WTC11 (cell line): ENCODE measurements around the gene TCF7L2. TPM values are rescaled to one million over a fixed set of nuclear protein-coding genes. Genes with fewer than 3 reads are reported as not detected.

Experiments
- ATAC-seq: fragments of 200-7000 bp; cut with Tn5 transposase; 2 replicates; pipeline ENCODE4 v1.10.0; 2021; ENCODE audit warnings: mild to moderate bottlenecking, moderate library complexity
- CTCF ChIA-PET: fragments of 300-600 bp; sonication (Branson Sonifier 250); formaldehyde crosslinking; loops from one replicate; lab custom pipeline; 2021; ENCODE audit warnings: antibody characterized with exemption; lab: Charles Lee
- POLR2A ChIA-PET: fragments of 350-600 bp; sonication (Branson Sonifier 250); formaldehyde crosslinking; loops from one replicate; lab custom pipeline; 2021; ENCODE audit warnings: antibody characterized with exemption; lab: Charles Lee
- DNase-seq: peaks from one replicate; pipeline ENCODE4 v3.0.0; 2021; ENCODE audit warnings: low spot score
- H3K27ac Mint-ChIP-seq: 2 replicates; pipeline ENCODE4 v1.8.0; 2021; ENCODE audit warnings: mixed read lengths
- H3K27me3 Mint-ChIP-seq: 2 replicates; pipeline ENCODE4 v1.8.0; 2021; ENCODE audit warnings: low read depth, mild to moderate bottlenecking, moderate library complexity, mixed read lengths
- H3K36me3 Mint-ChIP-seq: 2 replicates; pipeline ENCODE4 v1.8.0; 2021; ENCODE audit warnings: mixed read lengths
- H3K4me1 Mint-ChIP-seq: 2 replicates; pipeline ENCODE4 v1.8.0; 2022; ENCODE audit warnings: mixed read lengths
- H3K4me3 Mint-ChIP-seq: 2 replicates; pipeline ENCODE4 v1.8.0; 2021; ENCODE audit warnings: mild to moderate bottlenecking, moderate library complexity, mixed read lengths
- H3K9me3 Mint-ChIP-seq: 2 replicates; pipeline ENCODE4 v1.8.0; 2021; ENCODE audit warnings: mixed read lengths
- ATF1 ChIP-seq: sonication (generic); formaldehyde crosslinking; IDR thresholded peaks from 2 replicates; pipeline ENCODE4 v1.8.1; 2023; ENCODE audit warnings: mild to moderate bottlenecking, moderate library complexity, missing genetic modification reagents
- CREM ChIP-seq: sonication (generic); formaldehyde crosslinking; IDR thresholded peaks from 2 replicates; pipeline ENCODE4 v1.8.1; 2022; ENCODE audit warnings: mild to moderate bottlenecking, missing genetic modification reagents, moderate library complexity
- E2F4 ChIP-seq: sonication (generic); formaldehyde crosslinking; IDR thresholded peaks from 2 replicates; pipeline ENCODE4 v1.8.1; 2022; ENCODE audit warnings: low read depth, mild to moderate bottlenecking, moderate library complexity, missing genetic modification reagents, borderline replicate concordance
- ERG ChIP-seq: fragments of 250-450 bp; sonication (Bioruptor Pico); IDR thresholded peaks from 2 replicates; pipeline ENCODE4 v1.8.0; 2021; ENCODE audit warnings: mild to moderate bottlenecking
- FOXK1 ChIP-seq: sonication (generic); formaldehyde crosslinking; IDR thresholded peaks from 2 replicates; pipeline ENCODE4 v1.8.0; 2022; ENCODE audit warnings: mild to moderate bottlenecking, moderate library complexity, missing genetic modification reagents
- FOXP4 ChIP-seq: sonication (generic); formaldehyde crosslinking; IDR thresholded peaks from 2 replicates; pipeline ENCODE4 v1.8.0; 2022; ENCODE audit warnings: mild to moderate bottlenecking, missing genetic modification reagents
- GTF2I ChIP-seq: fragments of 250-450 bp; sonication (Bioruptor Pico); conservative IDR thresholded peaks from 2 replicates; pipeline ENCODE4 v1.4.0; 2021; ENCODE audit warnings: mild to moderate bottlenecking
- NFE2L1 ChIP-seq: sonication (generic); formaldehyde crosslinking; IDR thresholded peaks from 2 replicates; pipeline ENCODE4 v1.8.1; 2023; ENCODE audit warnings: missing genetic modification reagents
- SMAD4 ChIP-seq: sonication (generic); formaldehyde crosslinking; IDR thresholded peaks from 2 replicates; pipeline ENCODE4 v1.8.0; 2022; ENCODE audit warnings: mild to moderate bottlenecking, missing genetic modification reagents
- SP1 ChIP-seq: sonication (generic); formaldehyde crosslinking; conservative IDR thresholded peaks from 2 replicates; pipeline ENCODE4 v1.8.1; 2022; ENCODE audit warnings: missing genetic modification reagents
- TEAD1 ChIP-seq: sonication (generic); formaldehyde crosslinking; IDR thresholded peaks from 2 replicates; pipeline ENCODE4 v1.8.0; 2022; ENCODE audit warnings: mild to moderate bottlenecking, missing genetic modification reagents
- USF1 ChIP-seq: sonication (generic); formaldehyde crosslinking; IDR thresholded peaks from 2 replicates; pipeline ENCODE4 v1.8.0; 2022; ENCODE audit warnings: mild to moderate bottlenecking, missing genetic modification reagents
- USF2 ChIP-seq: sonication (generic); formaldehyde crosslinking; IDR thresholded peaks from 2 replicates; pipeline ENCODE4 v1.8.1; 2023; ENCODE audit warnings: mild to moderate bottlenecking, missing genetic modification reagents, moderate library complexity
- ZNF281 ChIP-seq: sonication (generic); formaldehyde crosslinking; IDR thresholded peaks from 2 replicates; pipeline ENCODE4 v1.8.0; 2023; ENCODE audit warnings: mild to moderate bottlenecking, missing genetic modification reagents
- ZNF671 ChIP-seq: fragments of 250-450 bp; sonication (Bioruptor Pico); IDR thresholded peaks from 2 replicates; pipeline ENCODE4 v1.8.0; 2021; ENCODE audit warnings: mild to moderate bottlenecking
- ZSCAN18 ChIP-seq: fragments of 250-450 bp; sonication (Bioruptor Pico); IDR thresholded peaks from 2 replicates; pipeline ENCODE4 v2.1.2; 2022; ENCODE audit warnings: mild to moderate bottlenecking, moderate library complexity
- total RNA-seq: library from RNA; stranded (reverse); gene quantifications from 3 replicates; pipeline ENCODE4 v1.2.3, GENCODE V29; 2021

TCF7L2 gene
- total RNA-seq, 1 experiment from 2014 or later, result 44.5 TPM

- TF ChIP-seq FOXP4 (CRISPR knock-in tag) (no peak), SMAD4 (CRISPR knock-in tag) (no peak), GTF2I (no peak), ZSCAN18 (CRISPR knock-in tag) (no peak), SP1 (CRISPR knock-in tag) (no peak)
Measured at GRCh38 chr10:112955582-112956421, 5.8 kb downstream of the TCF7L2 start (continued).

- peak overlapping the region; percentile 97 for H3K27ac Mint-ChIP-seq
- POLR2A ChIA-PET, result interaction anchor here (0.6 kb wide), 2 partner anchors 17 to 588 kb away, joined by 3 to 5 read pairs; no protein-coding TSS in a partner anchor
- no peaks in the 10 kb centered on the region for H3K27me3 Mint-ChIP-seq
- 0 out of 2 replicates have a peak, but pooled peaks have one; percentile 25 for TF ChIP-seq USF2
- TF ChIP-seq FOXK1 (CRISPR knock-in tag), result peak; percentile 35; the same call in 1 of the 2 replicates
- no peak for TF ChIP-seq CREM
- TF ChIP-seq ZNF671, result no peak
- TF ChIP-seq NFE2L1, result 0 out of 2 replicates have a peak, but pooled peaks have one; percentile 38
- no peak for TF ChIP-seq ERG (CRISPR knock-in tag)
- no peak for TF ChIP-seq USF1 (CRISPR knock-in tag)
- TF ChIP-seq FOXP4 (CRISPR knock-in tag), result no peak
- TF ChIP-seq SP1 (CRISPR knock-in tag), result peak; percentile 42
- TF ChIP-seq ZNF281 (CRISPR knock-in tag), result peak; percentile 65; the same call in 1 of the 2 replicates
- no peak for TF ChIP-seq SMAD4 (CRISPR knock-in tag)
- TF ChIP-seq ZSCAN18 (CRISPR knock-in tag), result no peak
- peak; percentile 65; the same call in 1 of the 2 replicates for TF ChIP-seq TEAD1 (CRISPR knock-in tag)
- TF ChIP-seq ATF1 (CRISPR knock-in tag), result no peak
- TF ChIP-seq E2F4, result no peak
- ATAC-seq, result 0 out of 2 replicates have a peak, but pooled peaks have one; percentile 3
- H3K4me1 Mint-ChIP-seq, result peaks cover 79% of the 10 kb centered on the region
- peak; percentile 25 for DNase-seq
- CTCF ChIA-PET, result no interaction called here
- H3K36me3 Mint-ChIP-seq, result peaks cover 33% of the 10 kb centered on the region
- peaks cover 8% of the 10 kb centered on the region for H3K9me3 Mint-ChIP-seq
- H3K4me3 Mint-ChIP-seq, result peak overlapping the region; percentile 85
Measured at GRCh38 chr10:112956631-112957350, 6.7 kb downstream of the TCF7L2 start.
